ENCODE measurements around the gene DNASE1L1. TPM values are rescaled to one million over a fixed set of nuclear protein-coding genes. Genes with fewer than 3 reads are reported as not detected.

DNASE1L1 gene
- polyA plus RNA-seq, 1 donor from 2014 or later: 9.2 TPM

- Histone ChIP-seq H3F3A (ENCODE audit: insufficient read depth, low read length, poor library complexity, severe bottlenecking) (no peaks in the 10 kb centered on the region), H4K20me1 (ENCODE audit: insufficient read depth) (no peaks in the 10 kb centered on the region), H3K27me3 (ENCODE audit: insufficient read depth, low read depth, low read length) (no peaks in the 10 kb centered on the region), H3K36me3 (ENCODE audit: insufficient read depth, low read length) (no peaks in the 10 kb centered on the region), H3K9ac (ENCODE audit: low read length) (no peak overlapping the region), H3K9me2 (ENCODE audit: insufficient read depth, low read length) (no peaks in the 10 kb centered on the region), H2AFZ (ENCODE audit: low read depth, low read length) (no peak overlapping the region), H3K9me3 (ENCODE audit: low read length) (no peaks in the 10 kb centered on the region), H3K4me2 (ENCODE audit: low read length) (no peak overlapping the region), H3K79me2 (replicated peaks; ENCODE audit: insufficient read depth, low read length) (no peaks in the 10 kb centered on the region), H3K4me3 (ENCODE audit: low read length) (no peak overlapping the region), H3K27ac (ENCODE audit: low read length) (no peak overlapping the region)
- no peak for TF ChIP-seq SMC3 (conservative IDR thresholded peaks at IDR 0.05; ENCODE audit: poor library complexity)
- TF ChIP-seq TAF1 (IDR thresholded peaks at IDR 0.05; ENCODE audit: low read depth): no peak
- TF ChIP-seq POLR2AphosphoS5 (IDR thresholded peaks at IDR 0.05): no peak
- TF ChIP-seq EP300 (conservative IDR thresholded peaks at IDR 0.05; ENCODE audit: poor library complexity, severe bottlenecking): no peak
- no peak for TF ChIP-seq EZH2 (IDR thresholded peaks at IDR 0.05; ENCODE audit: borderline replicate concordance, insufficient read depth, low read length, poor library complexity, severe bottlenecking)
- TF ChIP-seq MXI1 (conservative IDR thresholded peaks at IDR 0.05; ENCODE audit: poor library complexity, severe bottlenecking): no peak
- TF ChIP-seq CTCF (IDR thresholded peaks at IDR 0.05; ENCODE audit: poor library complexity, severe bottlenecking): no peak
These were observed 46.8 kb downstream of the DNASE1L1 start for GRCh38 chrX:154362085-154362742.

- Histone ChIP-seq H4K20me1 (ENCODE audit: insufficient read depth) (no peaks in the 10 kb centered on the region), H3K4me3 (ENCODE audit: low read length) (no peak overlapping the region), H3F3A (ENCODE audit: insufficient read depth, low read length, poor library complexity, severe bottlenecking) (no peaks in the 10 kb centered on the region), H2AFZ (ENCODE audit: low read depth, low read length) (no peak overlapping the region), H3K79me2 (replicated peaks; ENCODE audit: insufficient read depth, low read length) (no peaks in the 10 kb centered on the region), H3K27ac (ENCODE audit: low read length) (no peak overlapping the region), H3K27me3 (ENCODE audit: insufficient read depth, low read depth, low read length) (no peaks in the 10 kb centered on the region), H3K9me3 (ENCODE audit: low read length) (no peaks in the 10 kb centered on the region), H3K4me2 (ENCODE audit: low read length) (no peak overlapping the region), H3K9ac (ENCODE audit: low read length) (no peak overlapping the region), H3K9me2 (ENCODE audit: insufficient read depth, low read length) (no peaks in the 10 kb centered on the region), H3K36me3 (ENCODE audit: insufficient read depth, low read length) (no peaks in the 10 kb centered on the region)
- TF ChIP-seq TAF1 (IDR thresholded peaks at IDR 0.05; ENCODE audit: low read depth) (no peak), MXI1 (conservative IDR thresholded peaks at IDR 0.05; ENCODE audit: poor library complexity, severe bottlenecking) (no peak), EZH2 (IDR thresholded peaks at IDR 0.05; ENCODE audit: borderline replicate concordance, insufficient read depth, low read length, poor library complexity, severe bottlenecking) (no peak), POLR2AphosphoS5 (IDR thresholded peaks at IDR 0.05) (no peak), SMC3 (conservative IDR thresholded peaks at IDR 0.05; ENCODE audit: poor library complexity) (no peak), RAD21 (conservative IDR thresholded peaks at IDR 0.05) (no peak), EP300 (conservative IDR thresholded peaks at IDR 0.05; ENCODE audit: poor library complexity, severe bottlenecking) (no peak), CTCF (IDR thresholded peaks at IDR 0.05; ENCODE audit: poor library complexity, severe bottlenecking) (no peak)
- TF ChIP-seq, protein P1, sequence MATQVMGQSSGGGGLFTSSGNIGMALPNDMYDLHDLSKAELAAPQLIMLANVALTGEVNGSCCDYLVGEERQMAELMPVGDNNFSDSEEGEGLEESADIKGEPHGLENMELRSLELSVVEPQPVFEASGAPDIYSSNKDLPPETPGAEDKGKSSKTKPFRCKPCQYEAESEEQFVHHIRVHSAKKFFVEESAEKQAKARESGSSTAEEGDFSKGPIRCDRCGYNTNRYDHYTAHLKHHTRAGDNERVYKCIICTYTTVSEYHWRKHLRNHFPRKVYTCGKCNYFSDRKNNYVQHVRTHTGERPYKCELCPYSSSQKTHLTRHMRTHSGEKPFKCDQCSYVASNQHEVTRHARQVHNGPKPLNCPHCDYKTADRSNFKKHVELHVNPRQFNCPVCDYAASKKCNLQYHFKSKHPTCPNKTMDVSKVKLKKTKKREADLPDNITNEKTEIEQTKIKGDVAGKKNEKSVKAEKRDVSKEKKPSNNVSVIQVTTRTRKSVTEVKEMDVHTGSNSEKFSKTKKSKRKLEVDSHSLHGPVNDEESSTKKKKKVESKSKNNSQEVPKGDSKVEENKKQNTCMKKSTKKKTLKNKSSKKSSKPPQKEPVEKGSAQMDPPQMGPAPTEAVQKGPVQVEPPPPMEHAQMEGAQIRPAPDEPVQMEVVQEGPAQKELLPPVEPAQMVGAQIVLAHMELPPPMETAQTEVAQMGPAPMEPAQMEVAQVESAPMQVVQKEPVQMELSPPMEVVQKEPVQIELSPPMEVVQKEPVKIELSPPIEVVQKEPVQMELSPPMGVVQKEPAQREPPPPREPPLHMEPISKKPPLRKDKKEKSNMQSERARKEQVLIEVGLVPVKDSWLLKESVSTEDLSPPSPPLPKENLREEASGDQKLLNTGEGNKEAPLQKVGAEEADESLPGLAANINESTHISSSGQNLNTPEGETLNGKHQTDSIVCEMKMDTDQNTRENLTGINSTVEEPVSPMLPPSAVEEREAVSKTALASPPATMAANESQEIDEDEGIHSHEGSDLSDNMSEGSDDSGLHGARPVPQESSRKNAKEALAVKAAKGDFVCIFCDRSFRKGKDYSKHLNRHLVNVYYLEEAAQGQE (IDR thresholded peaks at IDR 0.05; ENCODE audit: borderline replicate concordance): no peak
These were observed 48.8 kb downstream of the DNASE1L1 start for GRCh38 chrX:154360155-154360713.

Data from neural cell (in vitro differentiated cells).